GM18858 (cell line): ENCODE results near the gene LMBR1L.
"Not testable (repeated sequence)": the region's sequence is repeated elsewhere in the genome, so short reads cannot be mapped to it uniquely, and the experiment has no call there.

Source experiments
- ATAC-seq: cut with Tn5 transposase; IDR thresholded peaks from one replicate; pipeline ENCODE4 v1.9.1; 2021; ENCODE audit not compliant: unreplicated experiment

LMBR1L gene

GRCh38 chr12:49088150-49088931 is 22.3 kb downstream of the LMBR1L start:
- peak; percentile 70 for ATAC-seq

GRCh38 chr12:49086116-49086515 is 24.5 kb downstream of the LMBR1L start:
- ATAC-seq: no peak

GRCh38 chr12:49084438-49084837 is 26.2 kb downstream of the LMBR1L start:
- ATAC-seq: no peak

GRCh38 chr12:49079793-49080192 is 30.9 kb downstream of the LMBR1L start:
- ATAC-seq: no peak

- no peak for ATAC-seq
Observed at GRCh38 chr12:49070971-49071370, 39.7 kb downstream of the LMBR1L start.

GRCh38 chr12:49069507-49070346 is 40.9 kb downstream of the LMBR1L start, which contains the start of gene RHEBL1:
Gene RHEBL1 (minus strand): TSS chr12:49069979. CDS start chr12:49069785, 194 bp downstream.
- peak; percentile 91 for ATAC-seq

- ATAC-seq: no peak
Observed at GRCh38 chr12:49068879-49069506, 41.7 kb downstream of the LMBR1L start.

GRCh38 chr12:49066120-49066519 is 44.5 kb downstream of the LMBR1L start:
- no peak for ATAC-seq

- ATAC-seq: no peak
Observed at GRCh38 chr12:49064767-49065152, 45.9 kb downstream of the LMBR1L start.

- not testable (repeated sequence) for ATAC-seq
Observed at GRCh38 chr12:49061916-49062315, 48.7 kb downstream of the LMBR1L start.

- ATAC-seq: no peak
Observed at GRCh38 chr12:49061157-49061650, 49.4 kb downstream of the LMBR1L start.

- no peak for ATAC-seq
Observed at GRCh38 chr12:49060237-49061156, 50.1 kb downstream of the LMBR1L start, which contains the start of gene KMT2D. Gene KMT2D (minus strand): TSS chr12:49060794. CDS start chr12:49055324, 5,470 bp downstream.

- no peak for ATAC-seq
Observed at GRCh38 chr12:49059299-49060171, 51.1 kb downstream of the LMBR1L start.

- ATAC-seq: no peak
Observed at GRCh38 chr12:49059045-49059298, 51.7 kb downstream of the LMBR1L start.

GRCh38 chr12:49058366-49059044 is 52.1 kb downstream of the LMBR1L start:
- no peak for ATAC-seq

GRCh38 chr12:49057888-49058287 is 52.8 kb downstream of the LMBR1L start:
- ATAC-seq: no peak

GRCh38 chr12:49055978-49056754 is 54.5 kb downstream of the LMBR1L start:
- peak; percentile 70 for ATAC-seq

- ATAC-seq: no peak
Observed at GRCh38 chr12:49055092-49055491, 55.6 kb downstream of the LMBR1L start.
